HEK293 (cell line): Measurements from ENCODE around the gene CXorf65.

Source experiments
- CTCF ChIA-PET: fragments of 350-600 bp; formaldehyde crosslinking; extraction: SDS; loops from one replicate; lab custom pipeline; 2021; ENCODE audit warnings: antibody characterized with exemption; lab: Yijun Ruan, JAX
- POLR2A ChIA-PET: fragments of 300-600 bp; formaldehyde crosslinking; extraction: SDS; loops from one replicate; lab custom pipeline; 2020; ENCODE audit warnings: antibody characterized with exemption, inconsistent platforms; lab: Yijun Ruan, JAX
- H3K27ac ChIP-seq: fragments of 200-500 bp; sonication (Bioruptor generic); 2 replicates; pipeline ENCODE4 v1.5.1; 2014; ENCODE audit warnings: low read depth, low read length, control low read depth, inconsistent platforms; ENCODE audit errors: extremely low read depth
- H3K36me3 ChIP-seq, 2 experiments: fragments of 200-500 bp in 1 of 2; sonication (Bioruptor generic) in 1 of 2; 1 replicate in 1 of 2; 2 replicates in 1 of 2; pipeline ENCODE4 v1.5.1; 2014 to 2017; ENCODE audit warnings: inconsistent platforms in 2 of 2, low read length in 2 of 2; ENCODE audit not compliant: control insufficient read depth in 2 of 2, insufficient read depth in 1 of 2
- H3K4me1 ChIP-seq: fragments of 200-500 bp; sonication (Bioruptor generic); 2 replicates; pipeline ENCODE4 v1.5.1; 2014; ENCODE audit warnings: mild to moderate bottlenecking, low read length, inconsistent platforms; ENCODE audit not compliant: control insufficient read depth, insufficient read depth
- H3K4me3 ChIP-seq: 2 replicates; pipeline ENCODE4 v1.5.1; 2011; ENCODE audit warnings: low read depth, mild to moderate bottlenecking, control low read depth, low read length, moderate library complexity
- H3K9me3 ChIP-seq: fragments of 200-500 bp; sonication (Bioruptor generic); 2 replicates; pipeline ENCODE4 v1.5.1; 2014; ENCODE audit warnings: low read depth, low read length, inconsistent platforms; ENCODE audit not compliant: control insufficient read depth, insufficient read depth
- BCL11A ChIP-seq: fragments of 450-650 bp; formaldehyde crosslinking; IDR thresholded peaks from 2 replicates; pipeline ENCODE4 v1.5.1; 2016; ENCODE audit warnings: low read depth, missing biosample characterization, missing genetic modification characterization
- KLF7 ChIP-seq: fragments of 450-650 bp; formaldehyde crosslinking; IDR thresholded peaks from 2 replicates; pipeline ENCODE4 v1.5.1; 2016; ENCODE audit warnings: missing biosample characterization, missing genetic modification characterization, borderline replicate concordance
- MEIS1 ChIP-seq: sonication (generic); formaldehyde crosslinking; IDR thresholded peaks from 2 replicates; pipeline ENCODE4 v1.8.1; 2022; ENCODE audit warnings: missing genetic modification reagents, mild to moderate bottlenecking, borderline replicate concordance
- SCRT2 ChIP-seq: fragments of 450-650 bp; formaldehyde crosslinking; IDR thresholded peaks from 2 replicates; pipeline ENCODE4 v1.5.1; 2016; ENCODE audit warnings: missing biosample characterization, missing genetic modification characterization
- TCF7L2 ChIP-seq: IDR thresholded peaks from 2 replicates; pipeline ENCODE4 v1.6.1; 2011; ENCODE audit warnings: low read depth, mild to moderate bottlenecking, inconsistent platforms, low read length, moderate library complexity, borderline replicate concordance
- ZBTB26 ChIP-seq: fragments of 450-650 bp; formaldehyde crosslinking; optimal IDR thresholded peaks from 2 replicates; pipeline ENCODE3; 2016; ENCODE audit warnings: missing biosample characterization, mild to moderate bottlenecking, missing genetic modification characterization
- ZFP37 ChIP-seq: fragments of 450-650 bp; formaldehyde crosslinking; IDR thresholded peaks from 2 replicates; pipeline ENCODE4 v1.5.1; 2016; ENCODE audit warnings: missing biosample characterization, missing genetic modification characterization
- ZFP41 ChIP-seq: fragments of 450-650 bp; formaldehyde crosslinking; IDR thresholded peaks from 2 replicates; pipeline ENCODE4 v1.5.1; 2016; ENCODE audit warnings: missing biosample characterization, missing genetic modification characterization, borderline replicate concordance
- ZNF202 ChIP-seq: fragments of 450-650 bp; formaldehyde crosslinking; IDR thresholded peaks from 2 replicates; pipeline ENCODE4 v1.5.1; 2016; ENCODE audit warnings: missing biosample characterization, missing genetic modification characterization, borderline replicate concordance
- ZNF211 ChIP-seq: fragments of 450-650 bp; formaldehyde crosslinking; IDR thresholded peaks from 2 replicates; pipeline ENCODE4 v1.5.1; 2016; ENCODE audit warnings: low read depth, missing biosample characterization, missing genetic modification characterization
- ZNF341 ChIP-seq: fragments of 450-650 bp; formaldehyde crosslinking; IDR thresholded peaks from 2 replicates; pipeline ENCODE4; 2016; ENCODE audit warnings: low read depth, missing biosample characterization, missing genetic modification characterization
- ZNF514 ChIP-seq: fragments of 450-650 bp; formaldehyde crosslinking; IDR thresholded peaks from 2 replicates; pipeline ENCODE4 v1.5.1; 2016; ENCODE audit warnings: missing biosample characterization, missing genetic modification characterization
- ZNF626 ChIP-seq: fragments of 450-650 bp; sonication (Bioruptor Pico); formaldehyde crosslinking; IDR thresholded peaks from 2 replicates; pipeline ENCODE4 v1.5.1; 2018; ENCODE audit warnings: missing biosample characterization, missing genetic modification characterization, inconsistent platforms
- ZNF658 ChIP-seq: fragments of 450-650 bp; formaldehyde crosslinking; IDR thresholded peaks from 2 replicates; pipeline ENCODE4; 2016; ENCODE audit warnings: missing biosample characterization, missing genetic modification characterization
- ZNF692 ChIP-seq: fragments of 450-650 bp; formaldehyde crosslinking; IDR thresholded peaks from 2 replicates; pipeline ENCODE4 v1.5.1; 2016; ENCODE audit warnings: missing biosample characterization, missing genetic modification characterization
- ZSCAN16 ChIP-seq: fragments of 450-650 bp; formaldehyde crosslinking; IDR thresholded peaks from 2 replicates; pipeline ENCODE4 v1.5.1; 2016; ENCODE audit warnings: missing biosample characterization, missing genetic modification characterization
- ZSCAN4 ChIP-seq: fragments of 450-650 bp; formaldehyde crosslinking; IDR thresholded peaks from 2 replicates; pipeline ENCODE4 v1.5.1; 2017; ENCODE audit warnings: missing biosample characterization, missing genetic modification characterization
- ZXDB ChIP-seq: fragments of 450-650 bp; formaldehyde crosslinking; IDR thresholded peaks from 2 replicates; pipeline ENCODE4 v1.5.1; 2016; ENCODE audit warnings: missing biosample characterization, missing genetic modification characterization
- TF ChIP-seq, protein P1 (sequence below): fragments of 450-650 bp; formaldehyde crosslinking; IDR thresholded peaks from 2 replicates; pipeline ENCODE4 v1.5.1; 2016; ENCODE audit warnings: missing biosample characterization, missing genetic modification characterization
- TF ChIP-seq, protein P2 (sequence below): fragments of 450-650 bp; formaldehyde crosslinking; IDR thresholded peaks from 2 replicates; pipeline ENCODE4 v1.5.1; 2016; ENCODE audit warnings: missing biosample characterization, missing genetic modification characterization, borderline replicate concordance

The CXorf65 gene

DNA sequence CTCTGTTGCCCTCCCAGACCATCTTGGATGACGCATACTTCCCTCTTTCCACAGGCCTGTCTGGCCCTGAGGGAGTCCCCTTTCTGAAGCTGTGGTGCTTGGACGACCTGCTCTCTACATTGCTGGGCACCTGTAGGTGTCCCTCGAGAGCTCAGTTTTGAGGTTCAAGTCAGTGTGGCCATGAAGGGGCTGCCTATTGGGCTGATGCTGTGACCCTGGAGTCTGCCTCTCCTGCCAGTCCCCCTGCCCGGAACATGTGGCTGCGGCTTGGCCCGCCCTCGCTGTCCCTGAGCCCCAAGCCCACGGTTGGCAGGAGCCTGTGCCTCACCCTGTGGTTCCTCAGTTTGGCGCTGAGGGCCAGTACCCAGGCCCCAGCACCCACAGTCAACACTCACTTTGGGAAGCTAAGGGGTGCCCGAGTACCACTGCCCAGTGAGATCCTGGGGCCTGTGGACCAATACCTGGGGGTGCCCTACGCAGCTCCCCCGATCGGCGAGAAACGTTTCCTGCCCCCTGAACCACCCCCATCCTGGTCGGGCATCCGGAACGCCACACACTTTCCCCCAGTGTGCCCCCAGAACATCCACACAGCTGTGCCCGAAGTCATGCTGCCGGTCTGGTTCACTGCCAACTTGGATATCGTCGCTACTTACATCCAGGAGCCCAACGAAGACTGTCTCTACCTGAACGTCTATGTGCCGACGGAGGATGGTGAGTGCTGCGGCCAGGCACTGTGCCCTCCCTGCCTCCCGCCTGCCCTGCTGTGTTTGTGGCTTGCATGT is 41.1 kb upstream of the CXorf65 start (continued):
- TF ChIP-seq ZSCAN4 (tag by site-specific recombination) (no peak), MEIS1 (no peak), TCF7L2 (no peak), ZXDB (no peak), ZNF341 (tag by site-specific recombination) (no peak), KLF7 (tag by site-specific recombination) (no peak), ZFP37 (tag by site-specific recombination) (no peak), ZNF514 (tag by site-specific recombination) (no peak), ZNF211 (tag by site-specific recombination) (no peak), BCL11A (tag by site-specific recombination) (no peak), ZNF202 (tag by site-specific recombination) (no peak), ZSCAN16 (tag by site-specific recombination) (no peak)
- TF ChIP-seq, protein P1, sequence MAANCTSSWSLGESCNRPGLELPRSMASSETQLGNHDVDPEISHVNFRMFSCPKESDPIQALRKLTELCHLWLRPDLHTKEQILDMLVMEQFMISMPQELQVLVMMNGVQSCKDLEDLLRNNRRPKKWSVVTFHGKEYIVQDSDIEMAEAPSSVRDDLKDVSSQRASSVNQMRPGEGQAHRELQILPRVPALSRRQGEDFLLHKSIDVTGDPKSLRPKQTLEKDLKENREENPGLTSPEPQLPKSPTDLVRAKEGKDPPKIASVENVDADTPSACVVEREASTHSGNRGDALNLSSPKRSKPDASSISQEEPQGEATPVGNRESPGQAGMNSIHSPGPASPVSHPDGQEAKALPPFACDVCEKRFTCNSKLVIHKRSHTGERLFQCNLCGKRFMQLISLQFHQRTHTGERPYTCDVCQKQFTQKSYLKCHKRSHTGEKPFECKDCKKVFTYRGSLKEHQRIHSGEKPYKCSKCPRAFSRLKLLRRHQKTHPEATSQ (tag by site-specific recombination): no peak

GRCh38 chrX:71144651-71145050 is 38.1 kb upstream of the CXorf65 start, which contains the start of gene NLGN3:
Gene NLGN3, plus strand, starts transcription at chrX:71144841. Its CDS starts 2,909 bp downstream, at chrX:71147750.
- no peaks in the 10 kb centered on the region for H3K4me1 ChIP-seq
- no peaks in the 10 kb centered on the region for H3K9me3 ChIP-seq
- ChIA-PET POLR2A (no interaction called here), CTCF (no interaction called here)
- peak; percentile 46 for TF ChIP-seq ZBTB26 (tag by site-specific recombination)
- TF ChIP-seq SCRT2 (tag by site-specific recombination): no peak
- no peak for TF ChIP-seq ZNF626 (tag by site-specific recombination)
- TF ChIP-seq ZFP41 (tag by site-specific recombination): no peak
- TF ChIP-seq ZNF692 (tag by site-specific recombination): no peak
- TF ChIP-seq ZNF658 (tag by site-specific recombination): no peak
- TF ChIP-seq, protein P2, sequence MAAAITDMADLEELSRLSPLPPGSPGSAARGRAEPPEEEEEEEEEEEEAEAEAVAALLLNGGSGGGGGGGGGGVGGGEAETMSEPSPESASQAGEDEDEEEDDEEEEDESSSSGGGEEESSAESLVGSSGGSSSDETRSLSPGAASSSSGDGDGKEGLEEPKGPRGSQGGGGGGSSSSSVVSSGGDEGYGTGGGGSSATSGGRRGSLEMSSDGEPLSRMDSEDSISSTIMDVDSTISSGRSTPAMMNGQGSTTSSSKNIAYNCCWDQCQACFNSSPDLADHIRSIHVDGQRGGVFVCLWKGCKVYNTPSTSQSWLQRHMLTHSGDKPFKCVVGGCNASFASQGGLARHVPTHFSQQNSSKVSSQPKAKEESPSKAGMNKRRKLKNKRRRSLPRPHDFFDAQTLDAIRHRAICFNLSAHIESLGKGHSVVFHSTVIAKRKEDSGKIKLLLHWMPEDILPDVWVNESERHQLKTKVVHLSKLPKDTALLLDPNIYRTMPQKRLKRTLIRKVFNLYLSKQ: no peak
- no peak within 1 kb of the TSS for H3K27ac ChIP-seq
- H3K36me3 ChIP-seq: peaks cover 0 to 25% of the 10 kb centered on the region in 2 experiments; a peak in 2 of 3 replicates
- no peak within 1 kb of the TSS for H3K4me3 ChIP-seq
